ENCODE results near the gene TMEM221. TPM values are rescaled to one million over a fixed set of nuclear protein-coding genes. Genes with fewer than 3 reads are reported as not detected.

TMEM221 gene
- total RNA-seq, 1 donor from 2014 or later = not detected

GRCh38 chr19:17441241-17442021 is 7.0 kb downstream of the TMEM221 start:
- TF ChIP-seq CTCF (IDR thresholded peaks at IDR 0.05) = peak in 2 of 3 experiments; percentile 23 to 30

GRCh38 chr19:17436874-17437267 is 11.6 kb downstream of the TMEM221 start:
- H3K9me3 ChIP-seq = no peaks in the 10 kb centered on the region
- H3K27ac ChIP-seq = no peak overlapping the region
- H3K4me1 ChIP-seq = no peaks in the 10 kb centered on the region
- H3K27me3 ChIP-seq = no peaks in the 10 kb centered on the region
- DNase-seq (ENCODE audit: low spot score in 2 of 2) = no peak
- intact Hi-C loops (cut with DNase I) = no loop called here
- no peak for TF ChIP-seq CTCF (IDR thresholded peaks at IDR 0.05)
- H3K4me3 ChIP-seq = no peak overlapping the region
- no peaks in the 10 kb centered on the region for H3K36me3 ChIP-seq

More at GRCh38 chr19:17441241-17442021, 7.0 kb downstream of the TMEM221 start:
- DNase-seq (ENCODE audit: low spot score in 2 of 2) = no peak
- no peak overlapping the region for H3K4me3 ChIP-seq
- no peaks in the 10 kb centered on the region for H3K36me3 ChIP-seq
- no peak overlapping the region for H3K27ac ChIP-seq
- no peaks in the 10 kb centered on the region for H3K4me1 ChIP-seq
- H3K9me3 ChIP-seq = no peaks in the 10 kb centered on the region
- intact Hi-C loops (cut with DNase I) = no loop called here
- no peaks in the 10 kb centered on the region for H3K27me3 ChIP-seq

- Histone ChIP-seq H3K27ac (no peak overlapping the region), H3K27me3 (no peaks in the 10 kb centered on the region), H3K36me3 (no peaks in the 10 kb centered on the region), H3K4me3 (no peak overlapping the region), H3K9me3 (no peaks in the 10 kb centered on the region), H3K4me1 (no peaks in the 10 kb centered on the region)
- intact Hi-C loops (cut with DNase I) = no loop called here
- no peak for TF ChIP-seq CTCF (IDR thresholded peaks at IDR 0.05)
- no peak for DNase-seq (ENCODE audit: low spot score in 2 of 2)
Observed at GRCh38 chr19:17436094-17436873, 12.2 kb downstream of the TMEM221 start.

- Histone ChIP-seq H3K27me3 (no peaks in the 10 kb centered on the region), H3K4me3 (no peak overlapping the region), H3K9me3 (no peaks in the 10 kb centered on the region), H3K4me1 (no peaks in the 10 kb centered on the region), H3K27ac (no peak overlapping the region), H3K36me3 (no peaks in the 10 kb centered on the region)
- intact Hi-C loops (cut with DNase I) = no loop called here
- DNase-seq (ENCODE audit: low spot score in 2 of 2) = no peak
- no peak for TF ChIP-seq CTCF (IDR thresholded peaks at IDR 0.05)
Observed at GRCh38 chr19:17435218-17435617, 13.2 kb downstream of the TMEM221 start.

GRCh38 chr19:17431417-17431816 is 17.1 kb downstream of the TMEM221 start:
- no peaks in the 10 kb centered on the region for H3K27me3 ChIP-seq
- TF ChIP-seq CTCF (IDR thresholded peaks at IDR 0.05) = no peak
- no peak overlapping the region for H3K27ac ChIP-seq
- H3K4me3 ChIP-seq = no peak overlapping the region
- H3K36me3 ChIP-seq = no peaks in the 10 kb centered on the region
- intact Hi-C loops (cut with DNase I) = no loop called here
- H3K4me1 ChIP-seq = no peaks in the 10 kb centered on the region
- H3K9me3 ChIP-seq = no peaks in the 10 kb centered on the region
- DNase-seq (ENCODE audit: low spot score in 2 of 2) = no peak
